BJ (cell line): ENCODE data around the gene ID2. TPM values are rescaled to one million over a fixed set of nuclear protein-coding genes. Genes with fewer than 3 reads are reported as not detected.
A peak's percentile ranks its signal among the peaks of the same experiment; 100 is the strongest.

Experiments used
- CTCF ChIA-PET: fragments of 350-600 bp; formaldehyde crosslinking; extraction: SDS; loops from one replicate; lab custom pipeline; 2021; ENCODE audit warnings: antibody characterized with exemption, inconsistent platforms; lab: Yijun Ruan, JAX
- POLR2A ChIA-PET: fragments of 300-600 bp; sonication (Branson Sonifier 250); formaldehyde crosslinking; extraction: SDS; loops from one replicate; lab custom pipeline; 2021; ENCODE audit warnings: antibody characterized with exemption; lab: Charles Lee
- DNase-seq: peaks from one replicate; pipeline ENCODE4 v3.0.0-alpha.2; 2011; ENCODE audit warnings: low read depth
- H3K27me3 ChIP-seq: 2 replicates; pipeline ENCODE4 v1.6.0; 2011; ENCODE audit warnings: low read length; ENCODE audit not compliant: control insufficient read depth, insufficient read depth
- H3K36me3 ChIP-seq: 2 replicates; pipeline ENCODE4 v1.5.1; 2011; ENCODE audit warnings: low read length; ENCODE audit not compliant: control insufficient read depth, insufficient read depth
- H3K4me3 ChIP-seq: 2 replicates; pipeline ENCODE4 v1.5.1; 2011; ENCODE audit warnings: low read depth, mild to moderate bottlenecking, control low read depth, low read length
- CTCF ChIP-seq: IDR thresholded peaks from 2 replicates; pipeline ENCODE4 v1.5.1; 2011; ENCODE audit warnings: low read depth, mild to moderate bottlenecking, control low read depth, inconsistent platforms, low read length, moderate library complexity; ENCODE audit not compliant: insufficient read depth
- polyA minus RNA-seq: library from RNA; depleted of rRNA, polyadenylated mRNA; stranded (reverse); fragments of >200 nt; gene quantifications from 2 replicates; pipeline ENCODE4 v1.2.3, GENCODE V29; 2011; rRNA and poly(A)+ RNA removed
- polyA plus RNA-seq: library from polyadenylated mRNA; depleted of rRNA; stranded (reverse); fragments of >200 nt; gene quantifications from 2 replicates; pipeline ENCODE4 v1.2.3, GENCODE V29; 2011; rRNA removed

Gene ID2, protein sequence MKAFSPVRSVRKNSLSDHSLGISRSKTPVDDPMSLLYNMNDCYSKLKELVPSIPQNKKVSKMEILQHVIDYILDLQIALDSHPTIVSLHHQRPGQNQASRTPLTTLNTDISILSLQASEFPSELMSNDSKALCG
- 196 and 242 TPM in 2 replicates for polyA plus RNA-seq
- 65.9 and 131 TPM in 2 replicates for polyA minus RNA-seq

- TF ChIP-seq CTCF = peak; percentile 29; the same call in 1 of the 2 replicates
- ChIA-PET POLR2A (interaction anchor here (0.6 to 1.3 kb wide), 11 partner anchors 12 to 705 kb away, joined by 3 to 8 read pairs (median 3); no protein-coding TSS in a partner anchor), CTCF (interaction anchor here (1.0 to 1.5 kb wide), 4 partner anchors 47 to 1255 kb away, joined by 3 to 4 read pairs (median 4); no protein-coding TSS in a partner anchor)
- Histone ChIP-seq H3K27me3 (no peaks in the 10 kb centered on the region), H3K4me3 (peak within 1 kb of the TSS; percentile 94), H3K36me3 (no peaks in the 10 kb centered on the region)
- DNase-seq = peak; percentile 91
Measured at GRCh38 chr2:8681786-8682692, at the start of gene ID2. Gene ID2 (plus strand): TSS chr2:8682056. CDS start chr2:8682166, 110 bp downstream.

DNA sequence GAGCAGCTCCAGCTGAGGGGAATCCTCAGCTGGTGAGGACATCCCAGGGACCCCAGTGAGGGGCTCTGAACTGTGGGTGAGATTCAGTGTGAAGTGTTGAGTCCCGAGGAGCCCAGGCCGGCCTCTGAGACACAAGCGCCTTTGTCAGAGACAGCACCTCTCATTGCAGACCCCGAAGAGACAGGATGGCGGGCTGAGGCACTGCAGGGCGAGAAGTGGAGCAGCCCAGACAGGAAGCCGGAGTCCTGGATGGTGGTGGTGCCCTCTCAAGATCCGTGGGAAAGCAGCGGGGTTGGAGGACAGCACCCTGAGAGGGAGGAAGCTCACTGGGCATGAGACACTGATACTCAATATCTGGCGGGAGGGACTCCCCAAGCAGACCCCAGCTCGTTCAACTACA, 49.1 kb upstream of the ID2 start:
- H3K36me3 ChIP-seq = no peaks in the 10 kb centered on the region
- ChIA-PET POLR2A (no interaction called here), CTCF (interaction anchor here (1.2 kb wide), 1 partner anchor 11 kb away, joined by 4 read pairs; no protein-coding TSS in a partner anchor)
- H3K4me3 ChIP-seq = no peak overlapping the region
- no peak for DNase-seq
- TF ChIP-seq CTCF = no peak
- no peaks in the 10 kb centered on the region for H3K27me3 ChIP-seq

DNA sequence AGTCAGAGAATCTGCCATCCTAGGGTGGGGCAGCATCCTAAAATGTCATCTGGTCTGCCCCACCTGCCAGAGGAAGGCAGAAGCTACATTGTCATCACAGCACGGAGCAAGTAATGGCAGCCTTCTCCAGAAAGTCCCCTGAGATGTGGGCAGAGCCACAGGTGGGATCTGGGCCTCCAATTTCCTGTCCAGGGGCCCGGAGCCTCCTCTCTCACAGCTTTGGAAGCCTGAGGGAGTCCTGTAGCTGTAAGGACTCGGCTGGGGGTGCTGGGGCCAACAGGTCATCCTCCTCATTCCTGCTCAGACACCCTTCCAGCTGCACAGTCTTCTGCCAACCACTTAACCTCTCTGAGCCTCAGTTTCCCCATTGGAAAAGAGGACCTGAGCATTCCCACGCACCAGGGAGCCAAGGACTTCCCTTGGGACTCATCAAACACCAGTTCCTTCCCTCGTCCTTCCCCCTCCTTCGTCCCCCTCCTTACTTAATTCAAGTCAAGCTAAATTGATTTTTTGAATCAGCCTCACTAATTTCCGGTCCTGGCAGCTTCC, 48.6 kb upstream of the ID2 start:
- Histone ChIP-seq H3K27me3 (no peaks in the 10 kb centered on the region), H3K4me3 (no peak overlapping the region), H3K36me3 (no peaks in the 10 kb centered on the region)
- DNase-seq = no peak
- no peak for TF ChIP-seq CTCF
- CTCF ChIA-PET = interaction anchor here (1.2 to 1.5 kb wide), 2 partner anchors 10 to 22 kb away, joined by 4 read pairs; no protein-coding TSS in a partner anchor
- POLR2A ChIA-PET = no interaction called here

- no peak for TF ChIP-seq CTCF
- ChIA-PET POLR2A (no interaction called here), CTCF (interaction anchor here (0.7 to 1.5 kb wide), 3 partner anchors 10 to 910 kb away, joined by 3 to 4 read pairs (median 4); no protein-coding TSS in a partner anchor)
- Histone ChIP-seq H3K4me3 (no peak overlapping the region), H3K27me3 (no peaks in the 10 kb centered on the region), H3K36me3 (no peaks in the 10 kb centered on the region)
- peak; percentile 35 for DNase-seq
Measured at GRCh38 chr2:8633735-8634313, 48.0 kb upstream of the ID2 start.
